ENCODE data around the gene PDE1C.

DNA sequence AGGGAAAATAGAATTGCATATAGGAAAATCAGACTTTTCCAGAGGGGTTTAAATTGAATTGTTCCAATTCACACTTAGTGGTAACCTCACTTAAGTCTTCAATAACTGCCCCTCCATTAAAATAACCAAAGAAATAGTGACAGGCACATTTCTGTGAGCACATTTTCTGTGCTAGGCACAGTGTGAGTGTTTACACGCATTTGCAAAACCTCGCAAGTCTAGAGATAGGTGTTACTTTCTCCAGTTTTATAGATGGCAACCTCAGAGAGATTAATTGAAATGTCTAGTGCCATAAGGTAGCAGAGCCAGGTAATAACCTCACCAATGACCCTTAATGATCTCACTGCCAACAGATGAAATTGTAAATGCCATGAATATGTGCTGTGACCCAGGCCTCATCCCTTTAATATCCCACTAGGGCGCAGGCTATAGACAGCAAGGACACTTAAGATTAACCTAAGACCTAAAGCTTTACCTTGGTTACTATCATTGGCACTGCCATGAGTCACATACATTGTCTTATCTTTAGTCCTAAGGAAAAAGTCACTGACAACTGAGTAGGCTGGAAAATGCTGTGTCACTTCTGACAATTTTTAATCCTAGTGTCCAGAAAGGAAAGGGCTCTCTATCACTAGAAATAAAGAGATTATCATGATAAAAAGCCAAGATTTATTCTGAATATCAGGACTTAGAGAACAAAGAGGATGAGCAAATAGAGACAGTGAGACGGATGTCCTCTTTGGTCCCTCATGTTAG lies 195.4 kb downstream of the PDE1C start:
- no peak for TF ChIP-seq SIN3A (IDR thresholded peaks at IDR 0.05; ENCODE audit: borderline replicate concordance, insufficient read depth, low read length)
- TF ChIP-seq POLR2AphosphoS5 (IDR thresholded peaks at IDR 0.05; ENCODE audit: low read depth, low read length), result no peak
